HG02970 (cell line): Measurements from ENCODE around the gene DLX6.

ENCODE experiments used
- ATAC-seq: cut with Tn5 transposase; IDR thresholded peaks from one replicate; pipeline ENCODE4 v1.9.1; 2021; ENCODE audit warnings: mild to moderate bottlenecking, moderate library complexity, moderate number of reproducible peaks; ENCODE audit not compliant: unreplicated experiment, low FRiP score

DLX6 gene

GRCh38 chr7:96995406-96996110 lies 9.8 kb upstream of the DLX6 start:
- no peak for ATAC-seq

- no peak for ATAC-seq
These were observed 9.0 kb upstream of the DLX6 start for GRCh38 chr7:96996111-96996957.

DNA sequence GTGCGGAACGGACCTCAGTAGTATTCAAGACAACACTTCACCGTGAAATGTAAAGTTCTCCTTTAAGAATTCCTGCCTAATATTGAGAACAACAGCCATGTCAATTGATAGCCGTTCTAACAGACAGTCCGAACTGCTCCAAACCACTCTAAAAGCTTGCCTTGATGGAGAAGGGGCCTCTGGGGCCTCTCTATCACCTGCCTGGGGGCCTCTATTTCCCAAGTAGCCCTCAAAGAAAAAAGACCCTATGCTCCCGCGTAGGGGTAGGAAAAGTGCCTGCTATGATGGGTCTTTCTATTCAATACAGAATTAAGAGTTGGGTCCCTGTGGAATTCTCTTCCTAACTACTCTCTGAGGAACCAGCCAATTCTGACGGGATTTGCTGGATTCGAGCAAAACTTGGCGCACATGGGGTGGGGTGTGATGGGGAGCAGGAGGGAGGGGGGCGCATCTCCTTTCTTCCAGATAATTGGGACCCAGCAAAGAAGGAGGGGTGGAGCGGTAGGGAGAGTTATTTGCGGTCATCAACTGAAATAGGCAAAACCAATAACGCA lies 8.3 kb upstream of the DLX6 start:
- ATAC-seq = no peak

DNA sequence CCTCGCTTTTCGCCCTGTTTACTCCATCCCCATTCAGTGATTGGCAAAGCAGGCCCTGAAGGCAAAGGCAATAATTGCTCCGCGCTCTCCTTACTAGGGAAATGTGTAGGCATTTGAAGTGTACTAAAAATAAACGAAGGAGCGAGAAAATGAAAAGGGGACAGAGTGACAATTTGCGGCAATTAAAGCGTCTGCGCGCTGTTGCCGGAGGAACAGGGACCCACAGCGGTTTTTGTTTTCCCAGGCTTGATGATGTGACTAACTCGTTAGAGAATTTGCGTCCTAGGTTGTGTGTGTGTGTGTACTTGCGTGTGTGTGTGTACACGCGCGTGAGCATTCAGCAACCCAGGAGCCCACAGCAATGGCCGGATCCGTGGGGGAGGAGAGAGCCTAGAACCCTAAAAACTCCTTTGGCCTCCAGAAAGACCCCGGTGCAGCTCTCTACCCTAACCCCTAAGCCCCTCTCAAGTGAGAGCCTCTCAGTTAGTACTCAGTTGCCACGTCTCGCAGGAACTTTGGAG lies 7.8 kb upstream of the DLX6 start:
- ATAC-seq = no peak

- ATAC-seq = no peak
These were observed 7.0 kb upstream of the DLX6 start for GRCh38 chr7:96998333-96998732.

DNA sequence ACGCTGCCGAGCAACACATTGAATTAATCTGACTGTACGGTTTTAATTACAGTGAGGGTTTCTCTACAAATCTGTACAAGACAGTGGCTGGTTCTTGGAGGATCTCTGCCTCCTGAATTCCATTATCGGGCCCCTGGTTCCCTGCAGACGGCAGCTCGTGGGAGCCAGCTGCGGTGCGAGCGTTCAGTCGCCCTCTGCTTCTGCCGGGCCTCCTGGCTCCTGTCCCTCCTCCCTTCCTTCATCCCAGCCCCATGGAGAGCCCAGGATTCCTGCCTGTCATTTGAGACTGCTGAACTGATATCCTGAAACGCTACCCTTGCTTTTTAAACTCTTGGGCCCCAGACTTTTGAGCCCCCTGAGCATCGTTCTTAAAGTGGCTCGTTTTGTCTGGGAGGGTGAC lies 6.6 kb upstream of the DLX6 start:
- ATAC-seq = no peak

- no peak for ATAC-seq
These were observed 4.1 kb upstream of the DLX6 start for GRCh38 chr7:97001221-97001620.

- ATAC-seq = no peak
These were observed 3.4 kb upstream of the DLX6 start for GRCh38 chr7:97001656-97002554.

DNA sequence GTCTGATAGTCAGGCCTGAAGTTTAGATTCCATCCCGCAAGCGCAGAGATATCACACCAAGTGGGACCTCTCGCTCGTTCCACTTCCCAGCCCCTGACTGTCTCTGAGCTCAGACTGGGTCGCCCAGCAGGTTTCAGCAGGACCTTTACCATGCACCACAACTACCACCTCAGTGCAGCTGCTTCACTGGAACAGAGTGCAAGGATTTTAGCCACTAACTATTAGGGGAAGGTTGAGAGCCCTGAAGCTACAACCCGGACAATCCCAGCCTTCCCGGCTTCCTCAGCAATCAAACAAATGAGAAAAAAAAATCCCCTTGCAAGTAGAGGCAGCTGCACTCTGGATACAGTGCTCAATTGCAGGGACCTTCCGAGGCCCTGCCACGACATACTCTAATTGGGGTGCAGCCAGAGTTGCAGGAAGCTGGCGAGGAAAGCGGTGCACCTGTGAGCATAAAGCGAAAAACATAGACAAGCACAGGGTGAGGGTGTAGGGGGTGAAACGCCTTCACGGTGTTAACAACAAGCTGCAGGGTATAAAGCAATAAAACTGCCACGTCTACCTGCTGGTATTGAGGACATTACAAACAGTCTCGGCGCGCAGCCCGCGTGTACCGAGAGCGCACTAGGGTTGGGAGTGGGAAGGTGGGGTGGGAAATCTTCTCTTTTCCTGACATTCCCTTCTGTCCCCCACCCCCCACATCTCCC lies 2.6 kb upstream of the DLX6 start:
- ATAC-seq = no peak

DNA sequence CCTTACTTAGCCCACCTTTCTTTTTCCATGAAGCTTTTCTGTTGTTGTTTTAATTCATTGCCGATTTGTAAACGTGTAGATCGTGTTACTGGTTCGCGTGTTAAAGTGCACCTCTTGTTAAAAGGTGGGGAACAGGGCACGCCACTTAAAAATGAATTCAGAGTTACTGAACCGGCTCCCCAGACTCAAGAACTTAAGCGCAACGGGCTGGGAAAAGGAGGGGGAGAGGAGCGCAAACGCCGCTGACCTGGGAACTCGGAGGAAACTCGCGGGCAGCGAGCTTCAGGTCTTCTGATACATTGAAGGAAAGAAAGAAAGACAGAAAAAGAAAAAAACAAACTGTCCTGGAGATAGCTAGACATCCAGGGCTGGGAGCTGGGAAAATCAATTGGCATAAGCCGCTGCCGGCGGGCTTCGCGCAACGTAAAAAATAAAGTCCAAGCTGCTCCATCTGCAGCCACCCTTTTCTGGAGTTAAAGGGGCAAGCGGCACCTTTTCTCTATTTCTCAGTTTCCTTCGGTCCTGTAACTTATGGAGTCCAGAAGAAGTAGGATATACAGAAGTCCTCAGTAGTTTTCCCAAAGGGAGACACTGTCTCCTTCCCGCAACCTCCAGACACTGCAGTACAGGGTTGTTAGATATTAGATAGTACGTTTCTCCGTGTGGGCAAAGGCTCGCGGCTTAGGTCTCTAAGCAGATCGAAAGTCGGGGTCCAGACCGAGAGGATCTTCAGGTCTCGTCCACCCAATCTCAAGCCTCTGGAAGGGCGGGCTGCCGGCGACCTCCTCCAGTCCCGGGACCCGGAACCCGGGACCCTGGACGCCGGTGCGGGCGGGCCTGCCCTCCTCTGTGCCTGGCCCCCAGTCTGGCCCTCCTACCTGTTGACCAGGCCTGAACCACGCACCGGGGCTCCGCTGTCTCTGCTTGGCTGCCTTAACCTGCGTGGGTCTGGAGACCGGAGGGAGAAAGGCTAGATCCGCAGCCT lies 1.8 kb upstream of the DLX6 start:
- ATAC-seq = no peak

DNA sequence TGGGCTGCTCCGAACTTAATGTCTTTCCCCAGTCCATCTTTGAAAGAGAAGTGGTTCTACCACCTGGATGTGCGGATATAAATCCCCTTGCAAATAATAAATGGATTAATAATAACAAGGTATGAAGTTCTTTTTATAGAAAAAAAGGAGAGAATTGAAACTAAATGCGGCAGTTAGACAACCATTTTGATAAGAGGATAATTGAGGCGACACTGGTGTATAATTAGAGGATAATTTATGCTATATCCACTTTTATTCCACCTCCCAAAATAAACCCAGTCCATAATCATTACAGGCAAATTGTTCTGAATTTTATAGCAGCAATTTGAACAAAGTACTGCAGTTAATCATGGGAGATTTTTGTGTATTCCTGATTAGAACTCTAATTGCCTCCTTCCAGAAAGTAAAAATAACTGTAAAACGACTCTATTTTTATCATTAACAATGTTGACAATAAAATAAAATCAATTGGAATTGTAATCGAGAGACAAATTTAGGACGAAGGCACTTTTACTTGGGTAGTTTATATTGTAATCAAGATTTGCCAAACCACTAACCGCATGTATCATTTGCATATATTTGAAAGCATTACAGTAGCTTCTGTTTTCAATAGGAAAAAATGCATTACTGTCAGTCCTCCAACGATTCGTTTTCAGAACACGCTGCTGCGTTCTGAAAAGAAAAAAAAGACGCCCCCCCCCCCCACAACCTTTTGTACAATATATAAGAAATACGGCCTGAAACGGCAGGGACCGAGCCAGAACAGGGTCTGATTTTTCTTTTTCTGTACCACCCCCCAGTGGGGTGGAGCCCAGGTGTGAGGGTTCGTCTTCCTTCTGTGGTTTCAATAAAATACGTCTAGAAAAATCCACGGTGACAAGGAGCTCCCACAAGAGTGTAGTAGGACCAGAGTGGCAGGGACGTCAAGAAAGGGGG lies 838 bp upstream of the DLX6 start:
- ATAC-seq = no peak

DNA sequence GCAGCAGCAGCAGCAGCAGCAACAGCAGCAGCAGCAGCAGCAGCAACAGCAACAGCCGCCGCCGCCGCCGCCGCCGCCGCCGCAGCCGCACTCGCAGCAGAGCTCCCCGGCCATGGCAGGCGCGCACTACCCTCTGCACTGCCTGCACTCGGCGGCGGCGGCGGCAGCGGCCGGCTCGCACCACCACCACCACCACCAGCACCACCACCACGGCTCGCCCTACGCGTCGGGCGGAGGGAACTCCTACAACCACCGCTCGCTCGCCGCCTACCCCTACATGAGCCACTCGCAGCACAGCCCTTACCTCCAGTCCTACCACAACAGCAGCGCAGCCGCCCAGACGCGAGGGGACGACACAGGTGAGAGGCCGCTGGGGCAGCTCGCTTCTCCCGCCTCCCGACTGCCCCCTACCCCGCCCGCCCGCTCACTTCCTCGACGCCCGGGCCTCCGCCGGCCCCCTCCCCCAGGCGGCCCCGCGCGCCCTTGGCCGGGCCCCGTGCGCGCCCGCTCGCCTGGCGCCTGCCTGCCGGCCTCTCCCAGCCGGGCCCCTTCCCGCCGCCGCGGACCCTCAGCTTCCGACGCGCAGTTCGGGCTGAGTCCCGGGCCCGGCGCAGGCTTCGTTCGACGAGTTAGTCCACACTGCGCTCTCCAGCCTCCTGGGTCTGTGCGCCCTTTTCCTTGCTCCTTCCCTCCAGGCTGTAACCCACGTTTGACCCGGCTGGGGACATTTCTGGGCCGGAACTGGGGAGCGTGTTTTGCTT lies 882 bp downstream of the DLX6 start:
- no peak for ATAC-seq

GRCh38 chr7:97006816-97007582 lies 1.6 kb downstream of the DLX6 start:
- no peak for ATAC-seq

DNA sequence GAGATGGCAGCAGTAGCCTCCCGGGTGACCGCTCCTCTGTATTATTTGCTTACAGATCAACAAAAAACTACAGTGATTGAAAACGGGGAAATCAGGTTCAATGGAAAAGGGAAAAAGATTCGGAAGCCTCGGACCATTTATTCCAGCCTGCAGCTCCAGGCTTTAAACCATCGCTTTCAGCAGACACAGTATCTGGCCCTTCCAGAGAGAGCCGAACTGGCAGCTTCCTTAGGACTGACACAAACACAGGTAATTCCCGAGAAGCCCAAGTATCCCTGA lies 2.2 kb downstream of the DLX6 start:
- ATAC-seq = no peak

GRCh38 chr7:97008275-97008917 lies 3.0 kb downstream of the DLX6 start:
- no peak for ATAC-seq
